Measurements from ENCODE around the gene ATP2A1.
"Not testable (repeated sequence)": the region's sequence is repeated elsewhere in the genome, so short reads cannot be mapped to it uniquely, and the experiment has no call there.

Gene ATP2A1

DNA sequence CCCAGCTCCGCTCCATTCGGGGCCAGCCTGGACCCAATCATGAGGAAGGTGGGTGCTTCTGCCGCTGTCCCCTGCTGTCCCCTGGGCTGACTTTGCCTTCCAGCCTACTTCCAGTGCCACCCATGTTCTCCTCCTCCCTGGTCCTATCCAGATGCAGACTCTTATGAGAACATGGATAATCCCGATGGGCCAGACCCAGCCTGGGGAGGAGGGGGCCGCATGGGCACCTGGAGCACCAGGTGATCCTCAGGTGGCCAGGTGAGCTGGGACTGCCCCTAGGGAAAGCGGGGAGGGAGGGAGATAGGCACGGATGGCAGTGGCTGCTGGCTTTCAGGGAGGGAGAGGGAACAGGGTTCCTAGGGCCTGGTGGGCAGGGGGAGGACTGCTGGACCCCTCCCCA lies 60.4 kb downstream of the ATP2A1 start:
- TF ChIP-seq, protein P1, sequence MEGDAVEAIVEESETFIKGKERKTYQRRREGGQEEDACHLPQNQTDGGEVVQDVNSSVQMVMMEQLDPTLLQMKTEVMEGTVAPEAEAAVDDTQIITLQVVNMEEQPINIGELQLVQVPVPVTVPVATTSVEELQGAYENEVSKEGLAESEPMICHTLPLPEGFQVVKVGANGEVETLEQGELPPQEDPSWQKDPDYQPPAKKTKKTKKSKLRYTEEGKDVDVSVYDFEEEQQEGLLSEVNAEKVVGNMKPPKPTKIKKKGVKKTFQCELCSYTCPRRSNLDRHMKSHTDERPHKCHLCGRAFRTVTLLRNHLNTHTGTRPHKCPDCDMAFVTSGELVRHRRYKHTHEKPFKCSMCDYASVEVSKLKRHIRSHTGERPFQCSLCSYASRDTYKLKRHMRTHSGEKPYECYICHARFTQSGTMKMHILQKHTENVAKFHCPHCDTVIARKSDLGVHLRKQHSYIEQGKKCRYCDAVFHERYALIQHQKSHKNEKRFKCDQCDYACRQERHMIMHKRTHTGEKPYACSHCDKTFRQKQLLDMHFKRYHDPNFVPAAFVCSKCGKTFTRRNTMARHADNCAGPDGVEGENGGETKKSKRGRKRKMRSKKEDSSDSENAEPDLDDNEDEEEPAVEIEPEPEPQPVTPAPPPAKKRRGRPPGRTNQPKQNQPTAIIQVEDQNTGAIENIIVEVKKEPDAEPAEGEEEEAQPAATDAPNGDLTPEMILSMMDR (IDR thresholded peaks at IDR 0.05; ENCODE audit: low read depth, low read length, missing control alignments): no peak

DNA sequence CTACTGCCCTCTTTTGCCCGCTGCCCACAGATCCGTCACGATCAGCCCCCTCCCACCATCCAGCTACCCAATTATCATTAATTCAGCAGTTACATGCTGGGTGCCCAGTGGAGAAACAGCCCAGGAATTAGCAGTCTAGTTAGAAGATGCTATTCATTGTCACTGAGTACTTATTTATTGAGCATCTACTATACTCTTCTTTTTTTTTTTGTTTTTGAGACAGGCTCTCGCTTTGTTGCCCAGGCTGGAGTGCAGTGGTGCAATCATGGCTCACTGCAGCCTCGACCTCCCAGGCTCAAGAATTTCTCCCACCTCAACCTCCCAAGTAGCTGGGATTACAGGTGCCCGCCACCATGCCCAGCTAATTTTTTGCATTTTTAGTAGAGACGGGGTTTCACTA lies 61.5 kb downstream of the ATP2A1 start:
- not testable (repeated sequence) for DNase-seq (ENCODE audit: extremely low read depth, low read depth); H3K4me3 ChIP-seq (replicated peaks; ENCODE audit: low read depth, low read length)

More for the DNA sequence above, 60.4 kb downstream of the ATP2A1 start:
- H3K4me3 ChIP-seq (replicated peaks; ENCODE audit: low read depth, low read length): no peak overlapping the region
- DNase-seq (ENCODE audit: extremely low read depth, low read depth): no peak

GRCh38 chr16:28943281-28943680 lies 65.0 kb downstream of the ATP2A1 start:
- no peak for DNase-seq (ENCODE audit: extremely low read depth, low read depth)
- H3K4me3 ChIP-seq (replicated peaks; ENCODE audit: low read depth, low read length): no peak overlapping the region
- TF ChIP-seq, protein P1 (IDR thresholded peaks at IDR 0.05; ENCODE audit: low read depth, low read length, missing control alignments): no peak

DNA sequence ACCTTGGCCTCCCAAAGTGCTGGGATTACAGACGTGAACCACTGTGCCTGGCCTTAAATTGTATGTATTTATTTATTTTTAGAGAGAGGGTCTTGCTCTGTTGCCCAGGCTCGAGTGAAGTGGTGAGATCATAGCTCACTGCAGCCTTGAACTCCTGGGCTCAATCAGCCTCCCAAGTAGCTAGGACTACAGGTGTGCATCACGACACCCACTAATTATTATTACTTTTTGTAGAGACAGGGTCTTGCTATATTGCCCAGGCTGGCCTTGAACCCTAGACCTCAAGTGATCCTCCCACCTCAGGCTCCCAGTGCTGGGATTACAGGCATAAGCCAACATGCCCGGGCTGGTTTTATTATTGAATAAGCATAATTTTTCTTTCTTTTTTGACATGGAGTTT lies 68.4 kb downstream of the ATP2A1 start:
- no peak overlapping the region for H3K4me3 ChIP-seq (replicated peaks; ENCODE audit: low read depth, low read length)
- TF ChIP-seq, protein P1 (IDR thresholded peaks at IDR 0.05; ENCODE audit: low read depth, low read length, missing control alignments): no peak
- no peak for DNase-seq (ENCODE audit: extremely low read depth, low read depth)

- H3K4me3 ChIP-seq (replicated peaks; ENCODE audit: low read depth, low read length): peak within 1 kb of the TSS; percentile 91
- DNase-seq (ENCODE audit: extremely low read depth, low read depth): peak; percentile 100
- TF ChIP-seq, protein P1 (IDR thresholded peaks at IDR 0.05; ENCODE audit: low read depth, low read length, missing control alignments): no peak
Observed at GRCh38 chr16:28950648-28951409, 72.5 kb downstream of the ATP2A1 start, which contains the start of gene NFATC2IP. NFATC2IP (plus strand) TSS chr16:28950937; CDS start chr16:28951012, 75 bp downstream.

DNA sequence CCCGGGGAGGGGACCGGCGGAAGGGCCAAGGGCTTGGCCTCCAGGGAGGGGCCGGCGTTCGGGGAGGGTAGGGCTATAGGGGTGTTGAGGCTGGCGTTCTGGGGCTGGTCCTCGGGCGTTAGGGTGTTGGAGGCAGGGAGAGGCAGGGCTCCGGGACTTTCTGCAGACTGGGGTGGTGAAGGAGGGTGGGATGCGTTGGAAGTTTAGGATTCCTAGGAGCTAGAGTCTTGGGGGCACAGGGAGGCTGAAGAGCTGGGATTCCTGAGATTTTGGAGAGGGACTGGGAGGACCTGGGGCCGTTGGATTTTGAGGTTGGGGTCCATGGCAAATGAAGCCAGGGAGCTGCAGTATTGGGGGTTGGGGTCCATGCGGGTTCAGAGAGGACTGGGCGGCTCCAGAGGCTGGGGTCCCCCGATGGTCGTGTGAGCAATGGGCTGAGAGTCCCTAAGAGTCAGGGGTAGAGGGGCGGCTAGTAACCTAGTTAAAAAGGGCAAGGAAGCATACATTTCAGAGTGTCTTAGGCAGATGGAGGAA lies 73.2 kb downstream of the ATP2A1 start:
- DNase-seq (ENCODE audit: extremely low read depth, low read depth): no peak
- H3K4me3 ChIP-seq (replicated peaks; ENCODE audit: low read depth, low read length): peak overlapping the region; percentile 91
- TF ChIP-seq, protein P1 (IDR thresholded peaks at IDR 0.05; ENCODE audit: low read depth, low read length, missing control alignments): no peak

All from HFF-Myc (cell line).